Mucosa of descending colon (tissue), 3 donors: ENCODE results near the gene SFXN3. TPM values are rescaled to one million over a fixed set of nuclear protein-coding genes. Genes with fewer than 3 reads are reported as not detected.

Source experiments
- ATAC-seq: fragments of 200-7000 bp; cut with Tn5 transposase; one replicate; pipeline ENCODE4 v1.9.1; 2020; ENCODE audit warnings: mild to moderate bottlenecking, moderate library complexity
- DNase-seq, 3 donors: peaks; one replicate each; pipeline ENCODE4 v3.0.0-alpha.2; 2020
- H3K36me3 ChIP-seq: fragments of 200-600 bp; one replicate; pipeline ENCODE4 v1.8.0; 2021; ENCODE audit warnings: low read depth, mild to moderate bottlenecking
- H3K4me1 ChIP-seq: fragments of 200-600 bp; one replicate; pipeline ENCODE4 v1.8.0; 2021; ENCODE audit warnings: low read depth, mild to moderate bottlenecking
- H3K4me3 ChIP-seq: fragments of 200-600 bp; one replicate; pipeline ENCODE4 v1.8.0; 2021; ENCODE audit warnings: mild to moderate bottlenecking
- H3K9me3 ChIP-seq: fragments of 200-600 bp; one replicate; pipeline ENCODE4 v1.8.0; 2021; ENCODE audit warnings: mild to moderate bottlenecking
- intact Hi-C, 2 donors: fragments of 100-400 bp; cut with DNase I in 1 of 2; cut with micrococcal nuclease in 1 of 2; formaldehyde crosslinking; loops; one replicate each; pipeline versions ENCODE4 v1.11.0 to v1.11.1; 2022; cut with DNase I, micrococcal nuclease
- total RNA-seq, 3 donors: library from RNA; stranded (reverse); fragmentation: NEBNext Ultra II Directional in 2 of 3; extraction: Animal tissue kit (Norgen Biotek cat#: 25700) in 2 of 3; gene quantifications; one replicate each; pipeline versions ENCODE4 v1.2.1 to v1.2.4, GENCODE V29; 2021 to 2023
- TF ChIP-seq, protein P1 (sequence below): fragments of 200-600 bp; IDR thresholded peaks from one replicate; pipeline ENCODE4 v1.8.0; 2022; ENCODE audit warnings: antibody characterized with exemption, mild to moderate bottlenecking
- donor health status: DM: no; HTN: no; CAD: no; lungs with moderate emphysema.
- donor health status: DM: no; HTN: no; CAD: no.
- donor health status: DM: no; HTN: yes; CAD: no.

SFXN3 gene
- total RNA-seq, 3 donors from 2014 or later, result 8.7 to 28.7 (median 28.0) TPM

DNA sequence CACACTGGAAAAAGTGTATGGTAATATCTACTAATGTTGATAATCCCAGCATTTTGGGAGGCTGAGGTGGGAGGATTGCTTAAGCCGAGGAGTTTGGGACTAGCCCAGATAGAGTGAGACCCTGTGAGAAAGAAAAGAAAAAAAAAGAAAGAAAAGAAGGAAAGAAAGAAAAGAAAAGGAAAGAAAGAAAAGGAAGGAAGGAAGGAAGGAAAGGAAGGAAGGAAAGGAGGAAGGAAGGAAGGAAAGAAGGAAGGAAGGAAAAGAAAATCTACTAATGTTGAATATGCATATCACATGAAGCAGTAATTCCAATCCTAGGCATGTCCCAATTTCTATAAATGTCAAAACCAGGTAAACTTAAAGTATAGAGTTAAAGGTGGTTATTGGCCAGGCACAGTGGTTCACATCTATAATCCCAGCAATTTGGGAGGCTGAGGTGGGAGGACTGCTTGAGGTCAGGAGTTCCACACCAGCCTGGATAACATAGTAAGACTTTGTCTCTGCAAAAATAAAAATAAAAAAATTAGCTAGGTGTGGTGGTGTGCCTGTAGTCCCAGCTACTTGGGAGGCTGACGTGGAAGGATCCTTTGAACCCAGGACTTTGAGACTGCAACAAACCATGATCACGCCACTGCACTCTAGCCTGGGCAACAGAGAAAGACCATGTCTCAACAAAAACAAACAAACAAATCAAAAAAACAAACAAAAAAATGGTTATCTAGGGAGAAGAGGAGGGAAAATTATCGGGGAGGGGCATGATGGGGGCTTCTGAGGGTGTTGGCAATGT, 25.5 kb downstream of the SFXN3 start:
- intact Hi-C loops, result no loop called here
- DNase-seq, result no peak
- Histone ChIP-seq H3K36me3 (no peaks in the 10 kb centered on the region), H3K9me3 (no peaks in the 10 kb centered on the region), H3K4me3 (no peak overlapping the region), H3K4me1 (peaks cover 6% of the 10 kb centered on the region)
- TF ChIP-seq, protein P1, sequence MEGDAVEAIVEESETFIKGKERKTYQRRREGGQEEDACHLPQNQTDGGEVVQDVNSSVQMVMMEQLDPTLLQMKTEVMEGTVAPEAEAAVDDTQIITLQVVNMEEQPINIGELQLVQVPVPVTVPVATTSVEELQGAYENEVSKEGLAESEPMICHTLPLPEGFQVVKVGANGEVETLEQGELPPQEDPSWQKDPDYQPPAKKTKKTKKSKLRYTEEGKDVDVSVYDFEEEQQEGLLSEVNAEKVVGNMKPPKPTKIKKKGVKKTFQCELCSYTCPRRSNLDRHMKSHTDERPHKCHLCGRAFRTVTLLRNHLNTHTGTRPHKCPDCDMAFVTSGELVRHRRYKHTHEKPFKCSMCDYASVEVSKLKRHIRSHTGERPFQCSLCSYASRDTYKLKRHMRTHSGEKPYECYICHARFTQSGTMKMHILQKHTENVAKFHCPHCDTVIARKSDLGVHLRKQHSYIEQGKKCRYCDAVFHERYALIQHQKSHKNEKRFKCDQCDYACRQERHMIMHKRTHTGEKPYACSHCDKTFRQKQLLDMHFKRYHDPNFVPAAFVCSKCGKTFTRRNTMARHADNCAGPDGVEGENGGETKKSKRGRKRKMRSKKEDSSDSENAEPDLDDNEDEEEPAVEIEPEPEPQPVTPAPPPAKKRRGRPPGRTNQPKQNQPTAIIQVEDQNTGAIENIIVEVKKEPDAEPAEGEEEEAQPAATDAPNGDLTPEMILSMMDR, result no peak
- ATAC-seq, result no peak

DNA sequence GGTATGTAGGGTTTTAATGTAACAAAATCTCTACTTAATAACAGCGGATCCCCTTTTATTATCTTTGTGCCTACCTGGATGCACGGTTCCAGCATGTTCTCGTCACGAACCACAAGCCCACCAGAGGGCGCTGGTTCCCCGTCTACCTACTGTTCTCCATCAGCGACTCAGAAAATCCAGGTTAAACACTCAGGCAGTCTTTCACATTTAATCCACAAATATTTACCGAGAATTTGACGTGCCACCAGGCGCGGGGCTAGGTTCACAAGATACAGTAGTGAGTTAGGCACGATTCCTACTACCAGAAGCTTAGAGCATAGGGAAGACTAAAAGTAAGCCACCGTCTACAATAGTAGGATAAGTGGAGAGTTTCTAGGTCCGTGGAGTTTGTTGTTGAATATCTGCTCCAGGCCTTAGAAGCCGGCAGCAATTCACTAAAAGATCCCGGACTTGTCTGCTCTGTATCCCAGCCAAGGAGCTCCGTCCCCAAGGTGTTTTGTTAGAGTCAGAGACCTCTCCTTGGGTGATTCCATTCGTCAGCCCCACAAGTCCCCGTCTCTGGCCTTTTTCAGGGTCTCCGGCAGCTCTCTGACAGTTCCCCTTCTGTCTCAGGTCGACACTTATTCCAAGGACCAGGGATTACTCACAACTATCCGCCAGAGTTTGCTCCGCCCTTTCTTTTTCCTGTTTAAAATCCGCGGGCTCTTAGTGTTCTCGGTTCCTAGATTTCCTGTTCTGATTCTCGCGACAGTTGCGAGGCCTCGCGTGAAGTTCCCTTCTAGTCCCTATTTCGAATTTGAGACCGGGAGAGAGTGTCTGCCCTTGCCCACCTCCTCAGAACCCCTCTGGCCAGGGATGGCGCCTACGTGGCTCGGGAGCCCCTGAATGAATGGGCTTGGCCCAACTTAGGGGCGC, 29.3 kb downstream of the SFXN3 start:
- Histone ChIP-seq H3K4me1 (peaks cover 28% of the 10 kb centered on the region), H3K36me3 (no peaks in the 10 kb centered on the region), H3K4me3 (peak overlapping the region; percentile 77), H3K9me3 (no peaks in the 10 kb centered on the region)
- ATAC-seq, result peak; percentile 73
- peak; percentile 92 to 98 (median 94) for DNase-seq
- intact Hi-C loops, result no loop called here
- TF ChIP-seq, protein P1, result peak; percentile 81

DNA sequence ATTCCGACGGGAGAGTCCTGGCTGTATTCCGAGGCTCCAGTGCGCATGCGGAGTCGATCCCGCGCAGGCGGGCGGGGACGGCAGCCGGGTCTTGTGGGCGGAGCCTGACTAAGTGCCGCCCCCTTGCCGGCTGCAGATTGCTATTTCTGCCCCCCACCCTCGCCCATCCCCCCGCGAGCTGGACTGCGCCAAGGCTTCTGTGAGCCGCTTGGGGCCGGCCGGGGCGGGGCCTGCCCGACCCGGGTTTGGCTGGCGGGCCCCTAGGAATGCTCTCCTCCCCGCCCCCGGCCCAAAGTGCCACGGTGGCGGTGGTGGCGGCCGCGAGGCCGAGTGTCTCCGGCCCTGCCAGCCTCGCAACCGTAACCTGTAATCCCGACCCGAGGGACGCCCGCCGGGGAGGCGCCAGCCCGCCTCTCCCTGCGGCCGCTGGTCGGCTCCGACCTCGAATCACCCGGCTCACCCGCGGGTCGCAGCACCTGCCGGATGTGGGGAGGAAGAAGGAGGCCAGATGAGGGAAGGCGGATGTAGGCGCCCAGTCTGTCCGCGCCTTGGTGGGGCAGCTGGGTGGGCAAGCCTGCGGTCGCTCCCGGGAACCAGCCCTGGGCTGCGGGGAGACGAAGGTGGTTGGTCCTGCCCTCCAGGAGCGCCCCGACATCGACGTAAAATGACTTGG, 30.1 kb downstream of the SFXN3 start:
- intact Hi-C loops, result no loop called here
- Histone ChIP-seq H3K36me3 (no peaks in the 10 kb centered on the region), H3K9me3 (no peaks in the 10 kb centered on the region), H3K4me1 (peaks cover 35% of the 10 kb centered on the region), H3K4me3 (peak overlapping the region; percentile 77)
- TF ChIP-seq, protein P1, result no peak
- DNase-seq (peak; percentile 97 to 99 (median 98)), ATAC-seq (peak; percentile 90)

DNA sequence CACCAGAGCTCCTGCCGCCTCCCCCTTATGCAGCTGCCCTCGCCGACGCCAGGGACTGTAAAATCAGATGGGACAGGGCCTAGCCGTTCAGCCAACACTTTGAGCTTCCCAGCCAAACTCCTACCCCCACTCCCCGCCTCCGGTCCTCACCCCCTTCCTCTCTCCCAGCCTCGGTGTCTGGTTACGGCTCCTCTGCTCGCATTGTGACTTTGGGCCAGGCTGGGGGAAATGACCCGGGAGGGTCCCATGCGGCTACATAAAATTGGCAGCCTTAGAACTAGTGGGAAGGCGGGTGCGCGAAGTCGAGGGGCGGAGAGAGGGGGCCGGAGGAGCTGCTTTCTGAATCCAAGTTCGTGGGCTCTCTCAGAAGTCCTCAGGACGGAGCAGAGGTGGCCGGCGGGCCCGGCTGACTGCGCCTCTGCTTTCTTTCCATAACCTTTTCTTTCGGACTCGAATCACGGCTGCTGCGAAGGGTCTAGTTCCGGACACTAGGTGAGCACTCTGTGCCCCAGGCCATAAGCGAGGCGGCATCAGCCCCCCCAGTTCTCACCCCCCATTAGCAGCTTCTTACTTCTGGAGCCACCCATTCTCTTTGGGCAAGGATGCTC, 30.7 kb downstream of the SFXN3 start, which contains the start of gene KAZALD1:
Gene KAZALD1, plus strand, starts transcription at position 366 of the 608 bp plus-strand sequence. CDS start 604 bp downstream, outside the sequence.
- ATAC-seq, result peak; percentile 7
- Histone ChIP-seq H3K4me3 (peak within 1 kb of the TSS; percentile 77), H3K36me3 (no peaks in the 10 kb centered on the region), H3K9me3 (no peaks in the 10 kb centered on the region), H3K4me1 (peaks cover 35% of the 10 kb centered on the region)
- intact Hi-C loops, result no loop called here
- TF ChIP-seq, protein P1, result no peak
- DNase-seq, result peak in 2 of 3 donors; percentile 38 to 66
